HG02943 (cell line): ENCODE results near the gene ACP7.
"Not testable (repeated sequence)": the region's sequence is repeated elsewhere in the genome, so short reads cannot be mapped to it uniquely, and the experiment has no call there.

Experiments used
- ATAC-seq: cut with Tn5 transposase; IDR thresholded peaks from one replicate; pipeline ENCODE4 v1.9.1; 2021; ENCODE audit warnings: mild to moderate bottlenecking, low read depth, moderate library complexity; ENCODE audit not compliant: unreplicated experiment

Gene ACP7

GRCh38 chr19:39083983-39084731 is at the start of gene ACP7:
Gene ACP7, plus strand, starts transcription at chr19:39084368. Its CDS starts 902 bp downstream, at chr19:39085270.
- no peak for ATAC-seq

GRCh38 chr19:39036581-39036980 is 47.6 kb upstream of the ACP7 start:
- ATAC-seq = no peak

GRCh38 chr19:39037194-39037593 is 47.0 kb upstream of the ACP7 start:
- ATAC-seq = no peak

GRCh38 chr19:39038098-39038497 is 46.1 kb upstream of the ACP7 start:
- ATAC-seq = no peak

- no peak for ATAC-seq
Measured at GRCh38 chr19:39045506-39045905, 38.7 kb upstream of the ACP7 start.

GRCh38 chr19:39046037-39046821 is 37.9 kb upstream of the ACP7 start:
- ATAC-seq = no peak

GRCh38 chr19:39047073-39047472 is 37.1 kb upstream of the ACP7 start:
- no peak for ATAC-seq

- no peak for ATAC-seq
Measured at GRCh38 chr19:39052243-39052746, 31.9 kb upstream of the ACP7 start.

- no peak for ATAC-seq
Measured at GRCh38 chr19:39052846-39053245, 31.3 kb upstream of the ACP7 start.

- ATAC-seq = no peak
Measured at GRCh38 chr19:39053276-39054090, 30.7 kb upstream of the ACP7 start.

- ATAC-seq = no peak
Measured at GRCh38 chr19:39054091-39054470, 30.1 kb upstream of the ACP7 start.

GRCh38 chr19:39057615-39058014 is 26.6 kb upstream of the ACP7 start:
- no peak for ATAC-seq

GRCh38 chr19:39059302-39059701 is 24.9 kb upstream of the ACP7 start:
- no peak for ATAC-seq

GRCh38 chr19:39060171-39060570 is 24.0 kb upstream of the ACP7 start:
- ATAC-seq = no peak

- no peak for ATAC-seq
Measured at GRCh38 chr19:39064405-39064804, 19.8 kb upstream of the ACP7 start.

GRCh38 chr19:39065928-39066327 is 18.2 kb upstream of the ACP7 start:
- no peak for ATAC-seq

- no peak for ATAC-seq
Measured at GRCh38 chr19:39067104-39067503, 17.1 kb upstream of the ACP7 start.

GRCh38 chr19:39068259-39068658 is 15.9 kb upstream of the ACP7 start:
- not testable (repeated sequence) for ATAC-seq

- no peak for ATAC-seq
Measured at GRCh38 chr19:39070888-39071287, 13.3 kb upstream of the ACP7 start.

GRCh38 chr19:39074205-39074692 is 9.9 kb upstream of the ACP7 start:
- no peak for ATAC-seq

GRCh38 chr19:39074942-39075341 is 9.2 kb upstream of the ACP7 start:
- no peak for ATAC-seq
